ENCODE data around the gene EFS.

GRCh38 chr14:23362200-23362599 lies 2.8 kb downstream of the EFS start:
- no peak for TF ChIP-seq GATA3 (IDR thresholded peaks at IDR 0.05; ENCODE audit: low read depth, low read length)
- TF ChIP-seq GATA2 (IDR thresholded peaks at IDR 0.05; ENCODE audit: low read depth, low read length) = no peak

Data from SH-SY5Y (cell line).